ENCODE measurements around the gene USP15.
A peak's percentile ranks its signal among the peaks of the same experiment; 100 is the strongest.

The USP15 gene

GRCh38 chr12:62414180-62414579 is 154.0 kb downstream of the USP15 start:
- no peak for DNase-seq (ENCODE audit: low read depth)
- no peak overlapping the region for H3K4me3 ChIP-seq (ENCODE audit: low read length)
- TF ChIP-seq CTCF (conservative IDR thresholded peaks at IDR 0.05; ENCODE audit: low read length), result no peak

- peak; percentile 20 for DNase-seq (ENCODE audit: low read depth)
- no peak for TF ChIP-seq CTCF (conservative IDR thresholded peaks at IDR 0.05; ENCODE audit: low read length)
Observed at GRCh38 chr12:62426089-62426488, 165.9 kb downstream of the USP15 start.

GRCh38 chr12:62429457-62429856 is 169.3 kb downstream of the USP15 start:
- TF ChIP-seq CTCF (conservative IDR thresholded peaks at IDR 0.05; ENCODE audit: low read length), result no peak
- no peak for DNase-seq (ENCODE audit: low read depth)
- H3K4me3 ChIP-seq (ENCODE audit: low read length), result no peak overlapping the region

More at GRCh38 chr12:62426089-62426488, 165.9 kb downstream of the USP15 start:
- H3K4me3 ChIP-seq (ENCODE audit: low read length), result no peak overlapping the region

GRCh38 chr12:62434494-62435302 is 174.5 kb downstream of the USP15 start:
- H3K4me3 ChIP-seq (ENCODE audit: low read length), result peak overlapping the region; percentile 59
- TF ChIP-seq CTCF (conservative IDR thresholded peaks at IDR 0.05; ENCODE audit: low read length), result no peak
- DNase-seq (ENCODE audit: low read depth), result no peak

GRCh38 chr12:62435303-62436163 is 175.3 kb downstream of the USP15 start:
- H3K4me3 ChIP-seq (ENCODE audit: low read length), result peak overlapping the region; percentile 59
- DNase-seq (ENCODE audit: low read depth), result peak; percentile 62
- peak; percentile 66 for TF ChIP-seq CTCF (conservative IDR thresholded peaks at IDR 0.05; ENCODE audit: low read length)

- no peak overlapping the region for H3K4me3 ChIP-seq (ENCODE audit: low read length)
- DNase-seq (ENCODE audit: low read depth), result no peak
- no peak; the same call in 1 of the 2 replicates for TF ChIP-seq CTCF (conservative IDR thresholded peaks at IDR 0.05; ENCODE audit: low read length)
Observed at GRCh38 chr12:62436164-62436503, 175.9 kb downstream of the USP15 start.
